OCI-LY3 (cell line): ENCODE results near the gene CHKB.

Experiments used
- CTCF ChIP-seq: fragments of 200-600, 300-600 bp; sonication (generic); IDR thresholded peaks from 2 replicates; pipeline ENCODE4 v1.5.1; 2014; ENCODE audit warnings: antibody characterized with exemption, low read length, low read depth
- EZH2phosphoT487 ChIP-seq: fragments of 200-600 bp; shearing (Covaris generic); IDR thresholded peaks from 2 replicates; pipeline ENCODE4 v1.6.1; 2018; ENCODE audit warnings: antibody characterized with exemption, mixed run types, low read depth

- TF ChIP-seq CTCF (no peak), EZH2phosphoT487 (no peak)
These were observed 52.6 kb downstream of the CHKB start, which contains the start of gene TYMP for GRCh38 chr22:50529897-50530579.
